Stimulated activated CD8-positive, alpha-beta memory T cell treated with anti-CD3 and anti-CD28 coated beads, Interleukin-4, amount 100 ng/mL, for 24 hours (primary cell): ENCODE measurements around the gene MPV17.
"Not testable (repeated sequence)": the region's sequence is repeated elsewhere in the genome, so short reads cannot be mapped to it uniquely, and the experiment has no call there.

ENCODE experiments used
- DNase-seq: peaks from one replicate; pipeline ENCODE4 v3.0.0-alpha.2; 2020; ENCODE audit warnings: low read depth

The MPV17 gene

DNA sequence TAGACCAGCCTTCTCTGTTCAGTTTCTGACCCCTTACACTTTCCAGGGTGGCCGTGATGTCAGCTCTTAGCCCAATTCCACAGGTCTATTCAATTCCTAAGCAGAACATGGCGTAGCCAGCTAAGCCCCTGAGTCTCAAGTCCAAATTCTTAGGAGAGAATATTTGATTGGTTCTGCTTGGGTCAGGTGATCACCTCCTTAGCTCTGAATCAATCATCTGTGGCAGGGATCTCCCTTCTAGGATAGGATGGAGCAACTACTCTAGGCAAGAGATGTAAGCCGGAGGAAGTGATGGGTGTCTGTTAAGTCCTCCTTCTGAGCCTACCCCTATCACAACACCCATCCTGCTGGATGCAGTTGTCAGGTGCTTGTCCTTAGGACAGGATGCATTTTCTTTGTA, 25.7 kb downstream of the MPV17 start:
- DNase-seq = no peak

- no peak for DNase-seq
Measured at GRCh38 chr2:27296481-27296880, 26.4 kb downstream of the MPV17 start.

DNA sequence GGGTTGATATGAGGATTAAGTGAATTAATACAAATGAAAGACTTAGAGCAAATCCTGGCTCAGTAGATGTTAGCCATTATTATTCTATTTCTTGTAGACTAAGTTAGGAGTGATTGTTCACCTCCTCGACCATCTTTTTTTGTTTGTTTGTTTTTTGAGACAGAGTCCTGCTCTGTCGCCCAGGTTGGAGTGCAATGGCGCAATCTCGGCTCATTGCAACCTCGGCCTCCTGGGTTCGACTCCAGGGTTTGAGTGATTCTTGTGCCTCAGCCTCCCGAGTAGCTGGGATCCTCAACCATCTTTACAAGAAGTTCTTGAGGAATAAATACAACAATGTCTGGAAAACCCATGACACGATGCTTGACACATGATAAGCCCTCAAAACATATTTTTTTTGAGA, 28.0 kb downstream of the MPV17 start:
- DNase-seq = no peak

DNA sequence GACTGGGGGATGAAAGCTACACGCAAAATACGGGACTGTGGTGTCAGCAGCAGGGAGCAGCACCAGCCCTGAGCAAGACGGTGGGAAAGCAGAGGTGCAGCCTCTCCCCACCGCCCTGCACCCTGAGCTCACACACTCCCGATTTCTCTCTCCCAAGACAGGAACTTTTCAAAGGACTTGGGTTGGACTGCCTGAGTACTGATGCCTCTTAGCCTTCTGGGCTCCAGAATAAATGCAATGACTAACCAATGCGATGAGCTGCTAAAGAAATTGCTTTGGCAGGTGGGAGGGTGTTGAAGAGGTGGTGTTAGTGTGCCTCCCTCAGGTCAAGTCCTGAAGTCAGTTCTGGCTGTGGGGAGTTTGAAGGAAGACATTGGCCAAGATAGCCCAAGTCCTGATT, 31.0 kb downstream of the MPV17 start:
- no peak for DNase-seq

- no peak for DNase-seq
Measured at GRCh38 chr2:27290549-27290948, 32.3 kb downstream of the MPV17 start.

- no peak for DNase-seq
Measured at GRCh38 chr2:27288610-27289009, 34.3 kb downstream of the MPV17 start.

DNA sequence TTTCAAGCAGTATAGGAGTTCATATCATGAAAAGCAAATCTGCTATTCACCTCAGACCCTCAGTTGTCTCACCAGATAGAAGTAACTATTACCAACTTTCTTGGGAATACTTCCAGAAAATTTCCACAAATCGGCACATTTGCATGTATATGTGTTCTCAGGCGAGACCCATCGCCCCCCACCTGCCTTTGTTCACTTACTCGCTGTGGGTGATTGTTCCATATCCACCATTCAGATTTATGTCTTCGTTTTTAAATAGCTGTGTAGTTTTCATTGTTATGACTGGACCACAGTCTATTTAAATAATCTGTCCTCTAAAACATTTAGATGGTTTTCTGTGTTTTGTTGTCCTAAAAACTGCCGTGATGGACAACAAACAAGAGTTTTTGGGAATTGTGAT, 37.4 kb downstream of the MPV17 start:
- DNase-seq = no peak

DNA sequence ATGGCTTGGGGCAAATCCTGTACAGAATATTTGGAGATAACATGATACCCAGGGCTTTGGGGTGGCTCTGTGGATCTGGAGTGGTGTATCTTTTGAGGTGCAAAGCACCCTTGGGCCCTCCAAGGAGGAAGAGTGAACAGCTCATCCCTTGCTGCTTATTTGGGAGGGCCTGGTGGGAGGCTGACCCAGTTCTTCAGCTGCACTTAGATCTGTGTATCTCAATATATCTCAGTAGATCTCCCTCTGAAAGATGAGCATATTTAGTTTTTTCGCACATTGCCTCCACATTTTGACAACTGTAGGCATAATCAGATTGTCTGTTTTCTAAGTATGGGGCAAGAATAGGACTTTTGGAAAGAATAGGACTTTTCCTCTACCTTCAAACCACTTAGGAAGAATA, 37.9 kb downstream of the MPV17 start:
- no peak for DNase-seq

DNA sequence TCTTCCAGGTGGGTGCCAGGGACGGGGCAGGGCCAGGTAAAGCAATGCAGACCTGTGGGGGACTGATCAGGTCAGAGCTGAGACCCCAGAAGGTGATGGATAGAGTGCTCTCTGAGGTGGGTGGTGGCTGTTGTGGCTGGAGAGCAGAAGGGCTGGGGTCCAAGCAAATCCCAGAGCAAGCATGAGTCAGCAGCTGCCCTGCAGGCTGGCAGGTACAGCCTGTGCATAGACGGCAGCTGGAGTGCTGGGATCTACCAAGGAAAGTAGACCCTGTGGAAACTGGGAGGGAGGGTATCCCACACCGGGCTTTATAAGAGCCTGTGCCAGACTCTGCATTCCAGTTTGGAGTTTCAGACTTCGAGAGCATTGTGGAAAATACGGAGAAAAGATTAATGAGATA, 40.0 kb downstream of the MPV17 start:
- no peak for DNase-seq

DNA sequence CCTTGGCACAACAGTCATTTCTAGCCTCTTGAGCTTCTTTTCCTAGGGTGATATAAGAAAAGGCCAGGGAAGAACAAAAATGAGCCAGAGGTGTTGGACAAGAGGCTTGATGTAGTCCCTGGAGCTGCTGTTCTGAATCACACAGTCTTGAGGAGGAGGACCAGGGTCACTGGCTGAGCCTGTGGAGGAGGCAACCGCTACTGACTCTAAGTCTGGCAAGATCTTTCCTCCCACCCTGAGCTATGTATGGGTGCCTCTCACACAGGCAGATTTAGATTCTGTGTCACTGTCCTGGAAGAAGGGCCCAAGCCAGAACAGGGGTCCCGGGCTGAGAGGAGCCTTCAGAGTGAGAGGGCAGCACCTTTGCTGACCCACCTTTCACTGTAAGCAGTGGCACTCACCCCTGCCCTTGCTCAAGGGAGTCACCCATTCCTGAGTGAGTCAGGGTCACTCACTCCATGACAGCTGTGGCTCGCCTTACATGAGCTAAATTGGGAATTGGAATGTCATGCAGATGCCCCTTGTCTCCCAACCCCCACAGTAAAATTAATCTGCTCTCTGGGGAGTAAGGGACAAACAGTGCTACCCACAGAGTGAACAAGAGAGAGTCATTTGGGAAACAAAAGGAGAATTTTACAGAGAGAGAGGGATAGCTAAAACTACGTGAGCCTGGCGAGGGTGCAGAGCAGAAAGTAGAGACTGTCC, 40.9 kb downstream of the MPV17 start, which contains the start of gene TRIM54:
Gene TRIM54, plus strand, starts transcription at position 575 of the 705 bp plus-strand sequence. CDS start 303 bp downstream, outside the sequence.
- DNase-seq = no peak

GRCh38 chr2:27281442-27281841, 41.5 kb downstream of the MPV17 start:
- no peak for DNase-seq

DNA sequence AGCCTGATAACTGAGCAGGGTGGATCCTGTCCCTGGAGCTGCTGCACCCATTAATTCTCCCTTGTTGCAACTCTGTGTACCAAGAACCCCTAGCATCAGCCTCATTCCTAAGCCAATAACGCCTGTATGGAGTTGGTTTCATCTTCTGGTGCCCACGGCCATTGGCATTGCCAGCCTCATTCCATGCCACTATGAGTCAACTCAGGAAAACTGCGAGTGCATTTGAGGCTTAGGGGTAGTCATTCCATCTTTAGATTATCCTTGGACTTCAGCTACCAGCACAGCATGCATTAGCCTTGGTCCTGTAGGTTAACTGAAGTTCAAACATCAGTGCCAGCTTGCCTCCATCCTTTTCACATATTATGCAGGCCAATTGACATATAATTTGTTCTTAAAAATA, 42.1 kb downstream of the MPV17 start:
- no peak for DNase-seq

- DNase-seq = no peak
Measured at GRCh38 chr2:27278010-27278409, 44.9 kb downstream of the MPV17 start.

- no peak for DNase-seq
Measured at GRCh38 chr2:27275211-27276150, 47.4 kb downstream of the MPV17 start, which contains the start of gene DNAJC5G. Gene DNAJC5G, plus strand, starts transcription at chr2:27275433. Its CDS starts 1,296 bp downstream, at chr2:27276729.

DNA sequence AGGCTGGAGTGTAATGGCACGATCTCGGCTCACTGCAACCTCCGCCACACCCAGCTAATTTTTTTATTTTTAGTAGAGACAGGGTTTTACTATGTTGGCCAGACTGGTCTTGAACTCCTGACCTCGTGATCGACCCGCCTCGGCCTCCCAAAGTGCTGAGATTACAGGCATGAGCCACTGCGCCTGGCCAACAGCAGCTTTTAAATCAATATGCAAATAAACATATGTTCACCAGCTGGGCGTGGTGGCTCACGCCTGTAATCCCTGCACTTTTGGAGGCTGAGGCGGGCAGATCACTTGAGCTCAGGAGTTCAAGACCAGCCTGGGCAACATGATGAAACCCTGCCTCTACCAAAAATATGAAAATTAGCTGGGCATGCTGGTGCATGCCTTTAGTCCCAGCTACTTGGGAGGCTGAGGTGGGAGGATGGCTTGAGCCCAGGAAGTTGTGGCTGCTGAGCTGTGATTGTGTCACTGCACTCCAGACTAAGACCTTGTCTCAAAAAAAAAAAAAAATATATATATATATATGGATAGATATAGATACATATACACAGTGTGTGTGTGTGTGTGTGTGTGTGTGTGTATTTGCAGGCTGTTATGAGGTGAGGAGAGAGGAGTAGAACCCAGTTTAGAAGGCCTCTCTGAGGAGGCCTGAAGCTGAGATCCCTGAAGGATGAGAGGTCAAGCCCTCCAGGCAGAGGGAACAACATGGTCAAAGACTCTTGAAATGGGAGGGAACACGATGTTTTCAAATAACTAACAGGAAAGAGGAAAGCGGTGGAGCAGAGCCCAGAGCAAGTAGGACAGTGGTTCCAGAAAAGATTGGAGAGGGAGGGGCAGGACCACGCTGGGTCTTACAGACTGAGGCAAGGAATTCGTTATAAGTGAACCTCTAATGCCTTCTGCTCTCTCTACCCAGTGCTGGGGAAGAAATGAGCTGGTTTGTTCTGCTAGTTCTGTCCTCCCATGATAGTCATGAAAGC, 50.1 kb downstream of the MPV17 start:
- not testable (repeated sequence) for DNase-seq

DNA sequence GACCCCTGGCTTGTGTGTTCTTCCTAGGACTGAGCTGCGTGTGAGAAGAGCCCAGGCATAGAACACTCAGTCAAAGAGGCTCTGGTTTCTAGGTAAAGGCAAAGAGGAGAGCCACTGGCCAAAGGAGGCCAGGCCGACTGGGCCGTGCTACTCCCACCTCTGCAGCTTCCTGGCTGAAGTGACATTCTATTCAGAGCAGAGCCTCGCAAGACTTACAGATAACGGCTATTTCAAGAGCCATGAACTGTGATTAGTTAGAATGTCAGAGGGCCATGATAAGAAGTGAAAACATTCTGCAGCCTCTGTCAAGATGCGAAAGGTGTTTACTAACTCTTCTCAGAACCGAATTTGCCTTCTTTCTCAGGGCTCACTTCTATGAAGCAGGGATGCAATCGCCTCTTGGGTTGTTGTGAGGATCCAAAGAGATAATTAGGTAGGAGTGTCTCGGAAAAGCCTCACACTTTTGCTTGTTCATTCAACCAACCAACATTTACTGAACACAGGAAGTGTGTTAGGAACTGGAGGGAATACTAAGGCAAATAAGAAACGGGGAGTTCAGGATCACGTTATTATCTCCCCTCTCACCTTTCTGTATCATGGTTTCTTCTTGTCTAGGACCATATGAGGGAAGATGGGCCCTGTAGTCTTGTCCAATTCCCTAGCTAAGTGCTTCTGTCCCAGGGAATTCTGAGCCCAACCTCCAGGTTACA, 51.1 kb downstream of the MPV17 start:
- no peak for DNase-seq

DNA sequence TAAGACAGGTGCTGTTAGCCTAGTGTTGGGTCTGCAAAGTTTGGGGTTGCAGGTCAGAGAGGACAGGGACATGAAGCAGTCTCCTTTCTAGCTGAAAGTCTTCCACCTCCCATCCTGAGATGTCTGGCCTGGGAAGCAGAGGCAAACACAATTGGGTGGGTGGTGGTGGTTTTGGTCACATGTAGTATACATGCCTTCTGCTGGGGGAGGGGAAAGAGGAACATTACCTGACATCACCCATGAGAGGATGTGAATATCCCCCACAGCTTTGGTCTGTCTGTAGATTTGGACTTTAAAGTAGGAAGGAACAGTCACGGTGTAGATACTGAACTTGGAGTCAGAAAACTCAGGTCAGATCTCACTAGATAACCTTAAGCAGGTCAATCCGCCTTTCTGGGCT, 52.2 kb downstream of the MPV17 start:
- no peak for DNase-seq

DNA sequence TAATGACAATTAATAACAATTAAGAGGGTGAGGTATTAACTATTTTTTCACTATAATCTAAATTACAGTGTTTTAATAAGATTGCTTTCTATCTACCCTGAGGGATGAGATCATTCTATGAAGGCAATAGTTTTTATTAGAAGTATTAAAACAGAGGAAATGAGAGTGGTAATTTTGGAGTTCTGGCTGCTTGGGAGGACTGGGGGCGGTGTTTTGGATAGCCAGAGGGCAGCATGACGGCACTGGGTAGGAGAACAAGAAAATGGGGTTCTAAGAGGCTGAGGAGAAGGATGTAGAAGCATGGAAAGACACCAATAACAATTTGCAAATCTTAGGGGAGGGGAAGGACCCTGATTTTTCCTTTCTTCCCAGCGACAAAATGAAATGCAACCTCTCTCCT, 52.8 kb downstream of the MPV17 start:
- no peak for DNase-seq

GRCh38 chr2:27268296-27268695, 54.6 kb downstream of the MPV17 start:
- DNase-seq = not testable (repeated sequence)

GRCh38 chr2:27265536-27265870, 57.4 kb downstream of the MPV17 start:
- no peak for DNase-seq
